HCT116 (cell line): Measurements from ENCODE around the gene HOXC12. TPM values are rescaled to one million over a fixed set of nuclear protein-coding genes. Genes with fewer than 3 reads are reported as not detected.
A peak's percentile ranks its signal among the peaks of the same experiment; 100 is the strongest.

Experiments used
- ATAC-seq: fragments of 200-7000 bp; cut with Tn5 transposase; 2 replicates; pipeline ENCODE4 v1.9.1; 2020; ENCODE audit warnings: mild to moderate bottlenecking, moderate library complexity
- BruUV-seq: library from RNA; stranded (reverse); fragments of 400-500 nt; replicated peaks from 2 replicates; lab custom pipeline; 2021; lab: Mats Ljungman, UMichigan
- CTCF ChIA-PET: fragments of 300-600 bp; sonication (Branson Sonifier 250); formaldehyde crosslinking; loops from one replicate; lab custom pipeline; 2021; ENCODE audit warnings: antibody characterized with exemption; lab: Charles Lee
- POLR2A ChIA-PET: fragments of 300-600, 350-600 bp; sonication (Branson Sonifier 250); formaldehyde crosslinking; loops from one replicate; lab custom pipeline; 2021; ENCODE audit warnings: antibody characterized with exemption; lab: Charles Lee
- RAD21 ChIA-PET, 2 experiments: fragments of 300-600 bp; sonication (Branson Sonifier 250); formaldehyde crosslinking; loops; one replicate each; lab custom pipeline; 2023; ENCODE audit warnings: low total read pairs in 2 of 2; ENCODE audit not compliant: uncharacterized antibody in 2 of 2, unreplicated experiment in 2 of 2, low non-redundant PET in 1 of 2; lab: Charles Lee
- DNase-seq: peaks from one replicate; pipeline ENCODE4 v3.0.0-alpha.2; 2010; ENCODE audit warnings: low read depth, low spot score
- H2AFZ ChIP-seq: fragments of 200-600 bp; shearing (Covaris generic), sonication (generic); 2 replicates; pipeline ENCODE4 v1.6.1; 2017; ENCODE audit warnings: low read depth, mixed run types, mixed read lengths, antibody characterized with exemption, low read length; ENCODE audit not compliant: poor library complexity, severe bottlenecking
- H3K27ac ChIP-seq: 2 replicates; pipeline ENCODE4 v1.5.1; 2012; ENCODE audit warnings: low read depth, low read length
- H3K27me3 ChIP-seq: fragments of 200-600 bp; sonication (generic); 2 replicates; pipeline ENCODE4 v1.6.1; 2016; ENCODE audit warnings: mixed run types, low read length, mixed read lengths; ENCODE audit not compliant: insufficient read depth
- H3K36me3 ChIP-seq, 2 experiments: fragments of 200-500 bp in 1 of 2; fragments of 200-600 bp in 1 of 2; sonication (Bioruptor generic) in 1 of 2; sonication (generic) in 1 of 2; 2 replicates each; pipeline versions ENCODE4 v1.5.1 to v1.6.1; 2014 to 2016; ENCODE audit warnings: low read length in 2 of 2, inconsistent platforms in 1 of 2, mixed read lengths in 1 of 2, mixed run types in 1 of 2; ENCODE audit not compliant: insufficient read depth in 2 of 2, control insufficient read depth in 1 of 2
- H3K4me1 ChIP-seq, 2 experiments: fragments of 200-600 bp in 1 of 2; sonication (generic) in 1 of 2; 2 replicates each; pipeline versions ENCODE4 v1.5.1 to v1.6.1; 2012 to 2017; ENCODE audit warnings: low read length in 2 of 2, inconsistent platforms in 1 of 2, mild to moderate bottlenecking in 1 of 2, mixed read lengths in 1 of 2, mixed run types in 1 of 2, moderate library complexity in 1 of 2; ENCODE audit not compliant: insufficient read depth in 2 of 2, control insufficient read depth in 1 of 2
- H3K4me2 ChIP-seq: fragments of 200-600 bp; sonication (generic); 2 replicates; pipeline ENCODE4 v1.6.1; 2017; ENCODE audit warnings: mixed run types, low read length, mixed read lengths
- H3K4me3 ChIP-seq, 2 experiments: fragments of 200-600 bp in 1 of 2; sonication (generic) in 1 of 2; replicated peaks in 1 of 2; 2 replicates each; pipeline ENCODE4 v1.5.1; 2011 to 2016; ENCODE audit warnings: low read length in 2 of 2, control low read depth in 1 of 2, low read depth in 1 of 2, mild to moderate bottlenecking in 1 of 2, mixed read lengths in 1 of 2, mixed run types in 1 of 2
- H3K79me2 ChIP-seq: fragments of 200-600 bp; sonication (generic); 2 replicates; pipeline ENCODE4 v1.6.1; 2017; ENCODE audit warnings: mild to moderate bottlenecking, mixed run types, low read length, moderate library complexity, mixed read lengths; ENCODE audit not compliant: insufficient read depth
- H3K9ac ChIP-seq: fragments of 200-600 bp; sonication (generic); 2 replicates; pipeline ENCODE4 v1.6.1; 2016; ENCODE audit warnings: low read length, mixed read lengths
- H3K9me2 ChIP-seq: fragments of 200-600 bp; sonication (generic), shearing (Covaris generic); 2 replicates; pipeline ENCODE4 v1.6.1; 2017; ENCODE audit warnings: mixed run types, mild to moderate bottlenecking, moderate library complexity; ENCODE audit not compliant: insufficient read depth
- H3K9me3 ChIP-seq, 2 experiments: fragments of 200-500 bp in 1 of 2; fragments of 200-600 bp in 1 of 2; sonication (Bioruptor generic) in 1 of 2; sonication (generic) in 1 of 2; 2 replicates each; pipeline ENCODE4 v1.6.1; 2014 to 2017; ENCODE audit warnings: low read length in 2 of 2, mixed read lengths in 2 of 2, inconsistent platforms in 1 of 2, low read depth in 1 of 2, mild to moderate bottlenecking in 1 of 2, mixed run types in 1 of 2, moderate library complexity in 1 of 2; ENCODE audit not compliant: control insufficient read depth in 1 of 2, insufficient read depth in 1 of 2
- H4K20me1 ChIP-seq: fragments of 200-600 bp; sonication (generic), shearing (Covaris generic); 2 replicates; pipeline ENCODE4 v1.6.1; 2017; ENCODE audit warnings: mixed run types, mild to moderate bottlenecking, moderate library complexity; ENCODE audit not compliant: insufficient read depth
- CBX3 ChIP-seq: IDR thresholded peaks from 2 replicates; pipeline ENCODE4 v1.6.1; 2012; ENCODE audit warnings: low read depth
- ELF1 ChIP-seq: IDR thresholded peaks from 2 replicates; pipeline ENCODE4 v1.6.1; 2012; ENCODE audit warnings: low read depth, borderline replicate concordance
- EZH2 ChIP-seq: fragments of 200-600 bp; sonication (generic); IDR thresholded peaks from 2 replicates; pipeline ENCODE4 v1.6.1; 2017; ENCODE audit warnings: antibody characterized with exemption, mixed run types
- EZH2phosphoT487 ChIP-seq: fragments of 200-600 bp; IDR thresholded peaks from 2 replicates; pipeline ENCODE4 v1.6.1; 2018; ENCODE audit warnings: antibody characterized with exemption, borderline replicate concordance
- FOSL1 ChIP-seq: IDR thresholded peaks from 2 replicates; pipeline ENCODE4 v1.6.1; 2012; ENCODE audit warnings: low read depth
- JUND ChIP-seq: IDR thresholded peaks from 2 replicates; pipeline ENCODE4 v1.6.1; 2012
- RAD21 ChIP-seq: IDR thresholded peaks from 2 replicates; pipeline ENCODE4 v1.6.1; 2012; ENCODE audit warnings: low read depth, mild to moderate bottlenecking
- SIN3A ChIP-seq: IDR thresholded peaks from 2 replicates; pipeline ENCODE4 v1.6.1; 2012; ENCODE audit warnings: low read depth
- SRF ChIP-seq: IDR thresholded peaks from 2 replicates; pipeline ENCODE4 v1.6.1; 2012; ENCODE audit warnings: low read depth
- TCF7L2 ChIP-seq: IDR thresholded peaks from 2 replicates; pipeline ENCODE4 v1.7.0; 2011; ENCODE audit warnings: borderline replicate concordance, inconsistent platforms; ENCODE audit not compliant: insufficient read depth, insufficient read length; ENCODE audit errors: extremely low read depth
- YY1 ChIP-seq: IDR thresholded peaks from 2 replicates; pipeline ENCODE4 v1.6.1; 2011; ENCODE audit warnings: low read length, low read depth, moderate library complexity, mild to moderate bottlenecking; ENCODE audit not compliant: insufficient replicate concordance; ENCODE audit errors: extremely low read depth
- intact Hi-C: fragments of 100-400 bp; cut with micrococcal nuclease; formaldehyde crosslinking; loops from 2 replicates; pipeline ENCODE4 v1.10.0; 2022
- total RNA-seq: library from RNA; stranded (reverse); gene quantifications from one replicate; pipeline ENCODE4 v1.2.1, GENCODE V29; 2021; ENCODE audit not compliant: unreplicated experiment
- TF ChIP-seq, protein P1 (sequence below): IDR thresholded peaks from 2 replicates; pipeline ENCODE4 v1.6.1; 2011; ENCODE audit warnings: mild to moderate bottlenecking, low read length, moderate library complexity; ENCODE audit not compliant: insufficient replicate concordance; ENCODE audit errors: extremely low read depth
- TF ChIP-seq, protein P2 (sequence below): IDR thresholded peaks from 2 replicates; pipeline ENCODE4 v1.6.1; 2012; ENCODE audit warnings: low read depth
- TF ChIP-seq, protein P3 (sequence below), 3 experiments: fragments of 200-600 bp in 1 of 3; sonication (generic) in 1 of 3; IDR thresholded peaks in 2 of 3; conservative IDR thresholded peaks in 1 of 3; 2 replicates each; pipeline ENCODE4 v1.5.1; 2012 to 2017; ENCODE audit warnings: low read depth in 2 of 3, low read length in 2 of 3, antibody characterized with exemption in 1 of 3, borderline replicate concordance in 1 of 3, control low read depth in 1 of 3, mild to moderate bottlenecking in 1 of 3, mixed read lengths in 1 of 3, mixed run types in 1 of 3, moderate library complexity in 1 of 3; ENCODE audit not compliant: insufficient read depth in 1 of 3

The HOXC12 gene
- total RNA-seq, 1 experiment from 2014 or later: not detected

DNA sequence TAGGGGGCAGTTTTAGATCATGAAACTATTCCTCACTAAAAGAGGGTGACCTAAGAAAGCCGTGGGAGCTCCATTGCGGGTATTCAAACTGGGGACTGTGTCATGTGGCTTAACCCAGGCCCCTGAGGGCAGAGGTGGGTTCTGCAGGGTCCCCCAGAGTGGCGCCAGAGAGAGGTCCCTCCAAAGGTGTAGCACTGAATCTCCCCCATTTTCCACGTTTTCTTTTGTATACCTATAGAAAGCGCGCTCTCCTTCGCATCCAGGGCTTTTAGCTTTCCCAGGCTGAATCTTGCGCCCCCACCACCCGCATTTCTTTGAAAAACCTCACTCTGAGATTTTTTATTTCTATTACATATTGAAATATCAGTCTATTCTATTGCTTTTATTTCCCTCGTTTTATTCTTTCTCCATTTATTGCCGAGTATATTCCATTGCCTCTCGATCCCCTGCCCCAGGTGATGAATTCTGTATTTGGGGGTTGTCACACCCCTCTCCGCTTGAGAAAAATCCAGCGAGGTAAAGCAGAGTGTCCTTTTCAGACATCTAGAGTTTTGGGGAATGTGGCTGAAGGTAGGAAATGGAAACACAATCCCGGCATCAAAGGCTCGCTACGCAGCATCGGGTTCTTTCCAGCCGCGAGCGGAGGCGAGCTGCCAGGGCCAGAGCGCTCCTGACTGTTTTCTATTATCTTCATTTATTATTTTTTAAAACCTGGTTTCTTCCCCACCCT lies 16.9 kb upstream of the HOXC12 start:
- no peak for TF ChIP-seq SIN3A
- no peak for TF ChIP-seq CBX3
- TF ChIP-seq EZH2: no peak
- no peak for TF ChIP-seq ELF1
- TF ChIP-seq RAD21: no peak
- TF ChIP-seq, protein P1, sequence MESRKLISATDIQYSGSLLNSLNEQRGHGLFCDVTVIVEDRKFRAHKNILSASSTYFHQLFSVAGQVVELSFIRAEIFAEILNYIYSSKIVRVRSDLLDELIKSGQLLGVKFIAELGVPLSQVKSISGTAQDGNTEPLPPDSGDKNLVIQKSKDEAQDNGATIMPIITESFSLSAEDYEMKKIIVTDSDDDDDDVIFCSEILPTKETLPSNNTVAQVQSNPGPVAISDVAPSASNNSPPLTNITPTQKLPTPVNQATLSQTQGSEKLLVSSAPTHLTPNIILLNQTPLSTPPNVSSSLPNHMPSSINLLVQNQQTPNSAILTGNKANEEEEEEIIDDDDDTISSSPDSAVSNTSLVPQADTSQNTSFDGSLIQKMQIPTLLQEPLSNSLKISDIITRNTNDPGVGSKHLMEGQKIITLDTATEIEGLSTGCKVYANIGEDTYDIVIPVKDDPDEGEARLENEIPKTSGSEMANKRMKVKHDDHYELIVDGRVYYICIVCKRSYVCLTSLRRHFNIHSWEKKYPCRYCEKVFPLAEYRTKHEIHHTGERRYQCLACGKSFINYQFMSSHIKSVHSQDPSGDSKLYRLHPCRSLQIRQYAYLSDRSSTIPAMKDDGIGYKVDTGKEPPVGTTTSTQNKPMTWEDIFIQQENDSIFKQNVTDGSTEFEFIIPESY: no peak
- no peak for TF ChIP-seq EZH2phosphoT487
- TF ChIP-seq JUND: no peak
- no peak for TF ChIP-seq YY1
- TF ChIP-seq TCF7L2: no peak
- TF ChIP-seq, protein P2, sequence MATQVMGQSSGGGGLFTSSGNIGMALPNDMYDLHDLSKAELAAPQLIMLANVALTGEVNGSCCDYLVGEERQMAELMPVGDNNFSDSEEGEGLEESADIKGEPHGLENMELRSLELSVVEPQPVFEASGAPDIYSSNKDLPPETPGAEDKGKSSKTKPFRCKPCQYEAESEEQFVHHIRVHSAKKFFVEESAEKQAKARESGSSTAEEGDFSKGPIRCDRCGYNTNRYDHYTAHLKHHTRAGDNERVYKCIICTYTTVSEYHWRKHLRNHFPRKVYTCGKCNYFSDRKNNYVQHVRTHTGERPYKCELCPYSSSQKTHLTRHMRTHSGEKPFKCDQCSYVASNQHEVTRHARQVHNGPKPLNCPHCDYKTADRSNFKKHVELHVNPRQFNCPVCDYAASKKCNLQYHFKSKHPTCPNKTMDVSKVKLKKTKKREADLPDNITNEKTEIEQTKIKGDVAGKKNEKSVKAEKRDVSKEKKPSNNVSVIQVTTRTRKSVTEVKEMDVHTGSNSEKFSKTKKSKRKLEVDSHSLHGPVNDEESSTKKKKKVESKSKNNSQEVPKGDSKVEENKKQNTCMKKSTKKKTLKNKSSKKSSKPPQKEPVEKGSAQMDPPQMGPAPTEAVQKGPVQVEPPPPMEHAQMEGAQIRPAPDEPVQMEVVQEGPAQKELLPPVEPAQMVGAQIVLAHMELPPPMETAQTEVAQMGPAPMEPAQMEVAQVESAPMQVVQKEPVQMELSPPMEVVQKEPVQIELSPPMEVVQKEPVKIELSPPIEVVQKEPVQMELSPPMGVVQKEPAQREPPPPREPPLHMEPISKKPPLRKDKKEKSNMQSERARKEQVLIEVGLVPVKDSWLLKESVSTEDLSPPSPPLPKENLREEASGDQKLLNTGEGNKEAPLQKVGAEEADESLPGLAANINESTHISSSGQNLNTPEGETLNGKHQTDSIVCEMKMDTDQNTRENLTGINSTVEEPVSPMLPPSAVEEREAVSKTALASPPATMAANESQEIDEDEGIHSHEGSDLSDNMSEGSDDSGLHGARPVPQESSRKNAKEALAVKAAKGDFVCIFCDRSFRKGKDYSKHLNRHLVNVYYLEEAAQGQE: no peak
- no peak for TF ChIP-seq FOSL1
- TF ChIP-seq SRF: no peak
- TF ChIP-seq, protein P3, sequence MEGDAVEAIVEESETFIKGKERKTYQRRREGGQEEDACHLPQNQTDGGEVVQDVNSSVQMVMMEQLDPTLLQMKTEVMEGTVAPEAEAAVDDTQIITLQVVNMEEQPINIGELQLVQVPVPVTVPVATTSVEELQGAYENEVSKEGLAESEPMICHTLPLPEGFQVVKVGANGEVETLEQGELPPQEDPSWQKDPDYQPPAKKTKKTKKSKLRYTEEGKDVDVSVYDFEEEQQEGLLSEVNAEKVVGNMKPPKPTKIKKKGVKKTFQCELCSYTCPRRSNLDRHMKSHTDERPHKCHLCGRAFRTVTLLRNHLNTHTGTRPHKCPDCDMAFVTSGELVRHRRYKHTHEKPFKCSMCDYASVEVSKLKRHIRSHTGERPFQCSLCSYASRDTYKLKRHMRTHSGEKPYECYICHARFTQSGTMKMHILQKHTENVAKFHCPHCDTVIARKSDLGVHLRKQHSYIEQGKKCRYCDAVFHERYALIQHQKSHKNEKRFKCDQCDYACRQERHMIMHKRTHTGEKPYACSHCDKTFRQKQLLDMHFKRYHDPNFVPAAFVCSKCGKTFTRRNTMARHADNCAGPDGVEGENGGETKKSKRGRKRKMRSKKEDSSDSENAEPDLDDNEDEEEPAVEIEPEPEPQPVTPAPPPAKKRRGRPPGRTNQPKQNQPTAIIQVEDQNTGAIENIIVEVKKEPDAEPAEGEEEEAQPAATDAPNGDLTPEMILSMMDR (IDR thresholded peaks at IDR 0.05 in 2 of 3, conservative IDR thresholded peaks at IDR 0.05 in 1 of 3; ENCODE audit: borderline replicate concordance in 1 of 3, insufficient read depth in 1 of 3, low read depth in 2 of 3, low read length in 2 of 3): no peak
- no peaks in the 10 kb centered on the region for H3K9me2 ChIP-seq
- H3K27me3 ChIP-seq: 0 out of 2 replicates have a peak, but pooled peaks cover 3% of the 10 kb centered on the region
- no peak overlapping the region for H2AFZ ChIP-seq
- DNase-seq (no peak), ATAC-seq (no peak)
- ChIA-PET POLR2A (interaction anchor here (1.5 kb wide), 1 partner anchor 16 kb away, joined by 4 read pairs; no protein-coding TSS in a partner anchor), RAD21 (interaction anchor here in 1 of 2 experiments (0.8 kb wide), 1 partner anchor 94 kb away, joined by 3 read pairs; no protein-coding TSS in a partner anchor), CTCF (no interaction called here)
- intact Hi-C loops: no loop called here
- H3K36me3 ChIP-seq: no peaks in the 10 kb centered on the region
- H3K9me3 ChIP-seq: no peaks in the 10 kb centered on the region
- no TSS peak for BruUV-seq
- H3K79me2 ChIP-seq: no peaks in the 10 kb centered on the region
- no peak overlapping the region for H3K9ac ChIP-seq
- no peak overlapping the region for H3K27ac ChIP-seq
- peak overlapping the region; percentile 65 for H3K4me2 ChIP-seq
- peak overlapping the region in 1 of 2 experiments; percentile 39; a peak in 2 of 4 replicates for H3K4me3 ChIP-seq
- H3K4me1 ChIP-seq: peaks cover 8 to 15% of the 10 kb centered on the region in 2 experiments; a peak in 3 of 4 replicates
- H4K20me1 ChIP-seq: no peaks in the 10 kb centered on the region
